K562 (cell line): ENCODE data around the gene PTPN18. TPM values are rescaled to one million over a fixed set of nuclear protein-coding genes. Genes with fewer than 3 reads are reported as not detected.

ENCODE experiments used
- ASH1L ChIP-seq: fragments of 450-650 bp; IDR thresholded peaks from 2 replicates; pipeline ENCODE4 v1.6.1; 2018; ENCODE audit warnings: borderline replicate concordance, mild to moderate bottlenecking, low read depth; ENCODE audit not compliant: partially characterized antibody
- CAMTA2 ChIP-seq: fragments of 250-450 bp; sonication (Bioruptor Pico); conservative IDR thresholded peaks from 2 replicates; pipeline ENCODE4 v1.5.1; 2022
- CHD7 ChIP-seq: fragments of 200-600 bp; sonication (generic); IDR thresholded peaks from one replicate; pipeline ENCODE4 v1.6.1; 2012; ENCODE audit warnings: mild to moderate bottlenecking, low read depth, low read length, inconsistent platforms
- GMEB1 ChIP-seq: fragments of 250-450 bp; sonication (Bioruptor Pico); IDR thresholded peaks from 2 replicates; pipeline ENCODE4 v1.4.0; 2020; ENCODE audit warnings: mild to moderate bottlenecking
- RBM22 ChIP-seq: fragments of 200-400 bp; formaldehyde crosslinking; IDR thresholded peaks from 2 replicates; pipeline ENCODE4 v1.6.1; 2018; ENCODE audit warnings: low read length, low read depth; ENCODE audit not compliant: poor library complexity, severe bottlenecking
- TFE3 ChIP-seq: fragments of 450-650 bp; formaldehyde crosslinking; IDR thresholded peaks from 2 replicates; pipeline ENCODE4 v1.4.0; 2020; ENCODE audit warnings: mild to moderate bottlenecking, mixed read lengths
- YY1 ChIP-seq, 3 experiments: IDR thresholded peaks; 2 replicates each; pipeline ENCODE4 v1.6.1; 2011; ENCODE audit warnings: low read length in 2 of 3, mild to moderate bottlenecking in 2 of 3, moderate library complexity in 2 of 3, borderline replicate concordance in 1 of 3, control low read depth in 1 of 3, low read depth in 1 of 3; ENCODE audit not compliant: insufficient read depth in 3 of 3, insufficient replicate concordance in 2 of 3, control insufficient read depth in 1 of 3, insufficient read length in 1 of 3; ENCODE audit errors: extremely low read depth in 1 of 3
- ZBTB26 ChIP-seq: fragments of 450-650 bp; formaldehyde crosslinking; IDR thresholded peaks from 2 replicates; pipeline ENCODE4 v1.4.0; 2022; ENCODE audit warnings: missing genetic modification characterization
- ZC3H11A ChIP-seq: IDR thresholded peaks from 2 replicates; pipeline ENCODE4 v1.6.1; 2012; ENCODE audit warnings: low read depth, low read length, improper control_type of control experiment
- polyA plus RNA-seq, 8 experiments: library from polyadenylated mRNA; depleted of rRNA in 4 of 8; stranded (reverse) in 5 of 8; unstranded in 3 of 8; fragments of >200 nt; fragmentation: Nextera tagmentation in 2 of 8; fragmentation: Illumina TruSeq in 1 of 8; extraction: Ambion mirVana in 2 of 8; extraction: Trizol in 1 of 8; gene quantifications; 2 replicates each; pipeline versions ENCODE4 v1.2.1 to v1.2.3, GENCODE V29; 2011 to 2014; ENCODE audit warnings: inconsistent platforms in 1 of 8, missing spikeins in 1 of 8
- total RNA-seq, 7 experiments: library from RNA; depleted of rRNA in 6 of 7; stranded (reverse); fragments of >200 nt in 6 of 7; fragmentation: Illumina TruSeq in 2 of 7; extraction: Trizol in 2 of 7; gene quantifications; 2 replicates each; pipeline versions ENCODE4 v1.2.1 to v1.2.3, GENCODE V29; 2011 to 2021; ENCODE audit warnings: low replicate concordance in 1 of 7

The PTPN18 gene
- total and polyA plus RNA-seq, 9 of the 15 experiments (the other 6 are each of a cell fraction or from before 2014, with no cell fraction given): 11.6 to 90.7 (median 49.6) TPM

GRCh38 chr2:130380096-130380934 lies 24.5 kb downstream of the PTPN18 start (continued):
- TF ChIP-seq GMEB1 (no peak), YY1 (IDR thresholded peaks at IDR 0.05; ENCODE audit: borderline replicate concordance in 1 of 3, control insufficient read depth in 1 of 3, extremely low read depth in 1 of 3, insufficient read depth in 3 of 3, insufficient read length in 1 of 3, insufficient replicate concordance in 2 of 3, low read depth in 1 of 3, low read length in 2 of 3) (peak in 2 of 3 experiments; percentile 8 to 35), CHD7 (no peak), CAMTA2 (CRISPR knock-in tag) (no peak), TFE3 (CRISPR knock-in tag) (no peak), ZBTB26 (CRISPR knock-in tag) (no peak), RBM22 (no peak), ASH1L (no peak), ZC3H11A (no peak)
